ENCODE data around the gene ATF7. TPM values are rescaled to one million over a fixed set of nuclear protein-coding genes. Genes with fewer than 3 reads are reported as not detected.

The ATF7 gene
- polyA plus RNA-seq, 2 of the 4 experiments (the other 2 are of a cell fraction), result 22.9 to 38.9 TPM

- Histone ChIP-seq H3K27ac (peak overlapping the region; percentile 89 to 91), H3K9me3 (no peaks in the 10 kb centered on the region), H3K4me3 (peak overlapping the region; percentile 60), H3K4me1 (peaks cover 48% of the 10 kb centered on the region), H3K4me2 (peak overlapping the region; percentile 89)
- ChIA-PET CTCF (interaction anchor here (0.7 to 8.4 kb wide), 9 partner anchors 10 to 454 kb away, joined by 3 to 53 read pairs (median 7); partner anchors contain the start of gene NPFF), POLR2A (interaction anchor here (0.6 to 3.4 kb wide), 5 partner anchors 8 to 168 kb away, joined by 3 to 21 read pairs (median 3); partner anchors contain the start of gene TARBP2)
- WGBS (ENCODE audit: missing lambda C conversion rate), result 2% methylated on average over 30 of the region's 52 CpGs
- TF ChIP-seq PBX3 (IDR thresholded peaks at IDR 0.05), result peak; percentile 23; the same call in 1 of the 2 replicates
- TF ChIP-seq USF2 (IDR thresholded peaks at IDR 0.05), result peak; percentile 94
- peak; percentile 43; the same call in 1 of the 3 replicates for TF ChIP-seq BCL3 (IDR thresholded peaks at IDR 0.05)
- peak; percentile 72 for TF ChIP-seq BHLHE40 (IDR thresholded peaks at IDR 0.05; ENCODE audit: low read depth, low read length)
- no peak for TF ChIP-seq KDM5A (IDR thresholded peaks at IDR 0.05)
- 0 out of 2 replicates have a peak, but pooled peaks have one; percentile 22 for TF ChIP-seq PHF8 (IDR thresholded peaks at IDR 0.05; ENCODE audit: borderline replicate concordance, low read depth)
- peak; percentile 85 for TF ChIP-seq POLR2A (IDR thresholded peaks at IDR 0.05; ENCODE audit: low read length)
- no peak for TF ChIP-seq FOSB (CRISPR knock-in tag; IDR thresholded peaks at IDR 0.05)
- TF ChIP-seq MAX (IDR thresholded peaks at IDR 0.05), result peak; percentile 70
- no peak for TF ChIP-seq HOXB5 (CRISPR knock-in tag; IDR thresholded peaks at IDR 0.05)
- TF ChIP-seq RARB (CRISPR knock-in tag; IDR thresholded peaks at IDR 0.05), result no peak
- peak in 1 of 2 experiments; percentile 85; a peak in 3 of 5 replicates for TF ChIP-seq JUN (IDR thresholded peaks at IDR 0.05)
- FAIRE-seq (no peak), DNase-seq (ENCODE audit: low read depth in 1 of 2, low spot score in 1 of 2) (peak; percentile 72 to 92), ATAC-seq (peak; percentile 80 to 84)
Observed at GRCh38 chr12:53492830-53493609, 133.2 kb downstream of the ATF7 start.

GRCh38 chr12:53492188-53492587 lies 134.0 kb downstream of the ATF7 start:
- H3K4me2 ChIP-seq, result peak overlapping the region; percentile 89
- H3K27ac ChIP-seq, result peak overlapping the region; percentile 89 to 91
- no peak for TF ChIP-seq BCL3 (IDR thresholded peaks at IDR 0.05)
- TF ChIP-seq EHMT2 (IDR thresholded peaks at IDR 0.05; ENCODE audit: low read depth), result no peak
- TF ChIP-seq SMC3 (IDR thresholded peaks at IDR 0.05), result no peak
- TF ChIP-seq ZFP36 (IDR thresholded peaks at IDR 0.05; ENCODE audit: borderline replicate concordance, partially characterized antibody), result no peak
- no peak for TF ChIP-seq HEYL (CRISPR knock-in tag; IDR thresholded peaks at IDR 0.05)
- TF ChIP-seq JUNB (IDR thresholded peaks at IDR 0.05), result no peak
- TF ChIP-seq PHF8 (IDR thresholded peaks at IDR 0.05; ENCODE audit: borderline replicate concordance, low read depth), result no peak
- TF ChIP-seq MYC (IDR thresholded peaks at IDR 0.05; ENCODE audit: borderline replicate concordance, low read length), result no peak
- no peak for TF ChIP-seq HOXB13 (CRISPR knock-in tag; IDR thresholded peaks at IDR 0.05; ENCODE audit: low read depth)
- no peak for TF ChIP-seq FOXS1 (CRISPR knock-in tag; IDR thresholded peaks at IDR 0.05)
- no peak for TF ChIP-seq HMGXB4 (CRISPR knock-in tag; IDR thresholded peaks at IDR 0.05; ENCODE audit: borderline replicate concordance)
- TF ChIP-seq NFE2L2 (conservative IDR thresholded peaks at IDR 0.05; ENCODE audit: low read length), result no peak
- no peak for TF ChIP-seq JUN (IDR thresholded peaks at IDR 0.05)
- TF ChIP-seq KDM1A (IDR thresholded peaks at IDR 0.05; ENCODE audit: low read depth), result no peak
- TF ChIP-seq CEBPB (IDR thresholded peaks at IDR 0.05), result no peak
- no peak for TF ChIP-seq ELK1 (IDR thresholded peaks at IDR 0.05; ENCODE audit: low read depth, low read length)
- no peak for TF ChIP-seq ZNF302 (CRISPR knock-in tag; IDR thresholded peaks at IDR 0.05)
- no peak for TF ChIP-seq PBX3 (IDR thresholded peaks at IDR 0.05)
- H3K4me1 ChIP-seq, result peaks cover 43% of the 10 kb centered on the region
- ATAC-seq (no peak), FAIRE-seq (no peak), DNase-seq (ENCODE audit: low read depth in 1 of 2, low spot score in 1 of 2) (no peak)
- peak overlapping the region; percentile 60 for H3K4me3 ChIP-seq
- ChIA-PET POLR2A (interaction anchor here (0.6 to 3.4 kb wide), 3 partner anchors 8 to 17 kb away, joined by 3 to 21 read pairs (median 19); partner anchors contain the start of gene TARBP2), CTCF (interaction anchor here (0.8 to 2.7 kb wide), 7 partner anchors 15 to 140 kb away, joined by 3 to 13 read pairs (median 3); no protein-coding TSS in a partner anchor)
- WGBS (ENCODE audit: missing lambda C conversion rate), result 95% methylated on average over 20 of the region's 20 CpGs
- no peaks in the 10 kb centered on the region for H3K9me3 ChIP-seq
